Mucosa of descending colon (tissue), 3 donors: ENCODE results near the gene ILK. TPM values are rescaled to one million over a fixed set of nuclear protein-coding genes. Genes with fewer than 3 reads are reported as not detected.

Experiments used
- ATAC-seq: fragments of 200-7000 bp; cut with Tn5 transposase; one replicate; pipeline ENCODE4 v1.9.1; 2020; ENCODE audit warnings: mild to moderate bottlenecking, moderate library complexity
- DNase-seq, 3 donors: peaks; one replicate each; pipeline ENCODE4 v3.0.0-alpha.2; 2020
- H3K36me3 ChIP-seq: fragments of 200-600 bp; one replicate; pipeline ENCODE4 v1.8.0; 2021; ENCODE audit warnings: low read depth, mild to moderate bottlenecking
- H3K4me1 ChIP-seq: fragments of 200-600 bp; one replicate; pipeline ENCODE4 v1.8.0; 2021; ENCODE audit warnings: low read depth, mild to moderate bottlenecking
- H3K4me3 ChIP-seq: fragments of 200-600 bp; one replicate; pipeline ENCODE4 v1.8.0; 2021; ENCODE audit warnings: mild to moderate bottlenecking
- H3K9me3 ChIP-seq: fragments of 200-600 bp; one replicate; pipeline ENCODE4 v1.8.0; 2021; ENCODE audit warnings: mild to moderate bottlenecking
- CTCF ChIP-seq: fragments of 200-600 bp; IDR thresholded peaks from one replicate; pipeline ENCODE4 v1.8.0; 2022; ENCODE audit warnings: antibody characterized with exemption, mild to moderate bottlenecking
- intact Hi-C, 2 donors: fragments of 100-400 bp; cut with DNase I in 1 of 2; cut with micrococcal nuclease in 1 of 2; formaldehyde crosslinking; loops; one replicate each; pipeline versions ENCODE4 v1.11.0 to v1.11.1; 2022; cut with DNase I, micrococcal nuclease
- total RNA-seq, 3 donors: library from RNA; stranded (reverse); fragmentation: NEBNext Ultra II Directional in 2 of 3; extraction: Animal tissue kit (Norgen Biotek cat#: 25700) in 2 of 3; gene quantifications; one replicate each; pipeline versions ENCODE4 v1.2.1 to v1.2.4, GENCODE V29; 2021 to 2023
- donor health status: DM: no; HTN: no; CAD: no; lungs with moderate emphysema.
- donor health status: DM: no; HTN: no; CAD: no.
- donor health status: DM: no; HTN: yes; CAD: no.

Gene ILK
- total RNA-seq, 3 donors from 2014 or later, result 113 to 323 (median 115) TPM

- Histone ChIP-seq H3K4me1 (peaks cover 16% of the 10 kb centered on the region), H3K9me3 (no peaks in the 10 kb centered on the region), H3K4me3 (peak within 1 kb of the TSS; percentile 83), H3K36me3 (no peaks in the 10 kb centered on the region)
- intact Hi-C loops, result no loop called here
- peak; percentile 94 for ATAC-seq
- TF ChIP-seq CTCF, result peak; percentile 45
- peak; percentile 98 to 99 (median 98) for DNase-seq
Measured at GRCh38 chr11:6612213-6613041, 8.9 kb downstream of the ILK start, which contains the start of gene TAF10. TSS of gene TAF10 (minus strand) at chr11:6612216. CDS start at chr11:6612189, 27 bp downstream.

- Histone ChIP-seq H3K36me3 (no peaks in the 10 kb centered on the region), H3K9me3 (no peaks in the 10 kb centered on the region), H3K4me1 (peaks cover 20% of the 10 kb centered on the region), H3K4me3 (no peak overlapping the region)
- ATAC-seq (no peak), DNase-seq (no peak)
- intact Hi-C loops, result no loop called here
- TF ChIP-seq CTCF, result no peak
Measured at GRCh38 chr11:6613496-6613895, 9.9 kb downstream of the ILK start.

- no peaks in the 10 kb centered on the region for H3K36me3 ChIP-seq
- H3K4me3 ChIP-seq, result no peak overlapping the region
- TF ChIP-seq CTCF, result no peak
- intact Hi-C loops, result no loop called here
- ATAC-seq, result no peak
- DNase-seq, result no peak
- H3K9me3 ChIP-seq, result no peaks in the 10 kb centered on the region
- peaks cover 20% of the 10 kb centered on the region for H3K4me1 ChIP-seq
Measured at GRCh38 chr11:6614446-6614845, 10.9 kb downstream of the ILK start.

- TF ChIP-seq CTCF, result no peak
- Histone ChIP-seq H3K9me3 (no peaks in the 10 kb centered on the region), H3K36me3 (no peaks in the 10 kb centered on the region), H3K4me1 (peaks cover 20% of the 10 kb centered on the region), H3K4me3 (no peak overlapping the region)
- ATAC-seq (no peak), DNase-seq (no peak)
- intact Hi-C loops, result no loop called here
Measured at GRCh38 chr11:6615046-6615445, 11.5 kb downstream of the ILK start.

- Histone ChIP-seq H3K4me1 (peaks cover 13% of the 10 kb centered on the region), H3K9me3 (no peaks in the 10 kb centered on the region), H3K4me3 (no peak overlapping the region), H3K36me3 (no peaks in the 10 kb centered on the region)
- DNase-seq, result no peak
- TF ChIP-seq CTCF, result no peak
- ATAC-seq, result no peak
- intact Hi-C loops, result no loop called here
Measured at GRCh38 chr11:6615882-6616585, 12.5 kb downstream of the ILK start.
